H1 (cell line): Measurements from ENCODE around the gene TBC1D7. TPM values are rescaled to one million over a fixed set of nuclear protein-coding genes. Genes with fewer than 3 reads are reported as not detected.

Experiments
- CTCF ChIA-PET: fragments of 300-600 bp; sonication (Branson Sonifier 250); formaldehyde crosslinking; loops from one replicate; lab custom pipeline; 2021; ENCODE audit not compliant: partially characterized antibody; lab: Charles Lee
- POLR2A ChIA-PET: fragments of 300-600 bp; sonication (Branson Sonifier 250); formaldehyde crosslinking; loops from one replicate; lab custom pipeline; 2021; ENCODE audit warnings: inconsistent platforms; ENCODE audit not compliant: partially characterized antibody; lab: Charles Lee
- DNase-seq, 2 experiments: peaks; one replicate each; pipeline versions ENCODE4 v3.0.0 to v3.0.0-alpha.2; 2010 to 2022; ENCODE audit warnings: low spot score in 2 of 2, low read depth in 1 of 2, mixed read lengths in 1 of 2
- FAIRE-seq: peaks from 2 replicates; lab custom pipeline; 2011; peaks lifted over from hg19 to GRCh38; lab: Jason Lieb, UNC
- H2AFZ ChIP-seq: 2 replicates; pipeline ENCODE4 v1.8.1; 2012; ENCODE audit warnings: low read length, inconsistent platforms
- H2AK5ac ChIP-seq: 2 replicates; pipeline ENCODE4 v1.6.1; 2013; ENCODE audit warnings: low read depth, low read length
- H2BK120ac ChIP-seq: replicated peaks from 2 replicates; pipeline ENCODE3; 2013; ENCODE audit warnings: low read depth, low read length, inconsistent platforms
- H2BK12ac ChIP-seq: 2 replicates; pipeline ENCODE4 v1.6.1; 2013; ENCODE audit warnings: low read depth, low read length
- H2BK15ac ChIP-seq: 2 replicates; pipeline ENCODE4 v1.6.1; 2013; ENCODE audit warnings: low read length
- H2BK20ac ChIP-seq: 2 replicates; pipeline ENCODE4 v1.6.1; 2013; ENCODE audit warnings: low read length
- H2BK5ac ChIP-seq: 2 replicates; pipeline ENCODE4 v1.6.1; 2013; ENCODE audit warnings: low read depth, low read length
- H3K14ac ChIP-seq: 2 replicates; pipeline ENCODE4 v1.6.1; 2013; ENCODE audit warnings: inconsistent platforms; ENCODE audit not compliant: insufficient read length
- H3K18ac ChIP-seq: 2 replicates; pipeline ENCODE4 v1.6.1; 2013; ENCODE audit warnings: low read length; ENCODE audit errors: extremely low read depth
- H3K23ac ChIP-seq: 2 replicates; pipeline ENCODE4 v1.6.1; 2013; ENCODE audit warnings: inconsistent platforms; ENCODE audit not compliant: insufficient read length
- H3K23me2 ChIP-seq: 2 replicates; pipeline ENCODE4 v1.6.1; 2013; ENCODE audit warnings: low read depth, low read length
- H3K27ac ChIP-seq: 2 replicates; pipeline ENCODE4 v1.6.1; 2011; ENCODE audit warnings: low read depth, low read length, inconsistent platforms
- H3K27me3 ChIP-seq, 4 experiments: replicated peaks in 1 of 4; 1 replicate in 1 of 4; 2 replicates in 3 of 4; pipeline versions ENCODE4 v1.6.1 to v1.8.1; 2011 to 2013; ENCODE audit warnings: low read length in 3 of 4, mild to moderate bottlenecking in 3 of 4, inconsistent platforms in 2 of 4, mixed read lengths in 2 of 4, moderate library complexity in 1 of 4; ENCODE audit not compliant: control insufficient read depth in 3 of 4, insufficient read depth in 3 of 4; ENCODE audit errors: extremely low read depth in 1 of 4
- H3K36me3 ChIP-seq, 4 experiments: 2 replicates each; pipeline versions ENCODE4 v1.6.1 to v1.8.1; 2011 to 2013; ENCODE audit warnings: mild to moderate bottlenecking in 4 of 4, low read length in 3 of 4, moderate library complexity in 2 of 4, control low read depth in 1 of 4, inconsistent platforms in 1 of 4; ENCODE audit not compliant: insufficient read depth in 4 of 4, control insufficient read depth in 2 of 4
- H3K4ac ChIP-seq: replicated peaks from 2 replicates; pipeline ENCODE3; 2013; ENCODE audit warnings: low read length, low read depth, mixed read lengths, inconsistent platforms; ENCODE audit not compliant: insufficient read length
- H3K4me1 ChIP-seq, 4 experiments: replicated peaks in 1 of 4; 1 replicate in 1 of 4; 2 replicates in 3 of 4; pipeline versions ENCODE4 v1.6.1 to v1.8.1; 2011 to 2013; ENCODE audit warnings: low read length in 3 of 4, inconsistent platforms in 2 of 4, mixed read lengths in 1 of 4; ENCODE audit not compliant: insufficient read depth in 4 of 4, control insufficient read depth in 3 of 4
- H3K4me2 ChIP-seq, 2 experiments: 2 replicates each; pipeline versions ENCODE4 v1.6.1 to v1.8.1; 2011 to 2013; ENCODE audit warnings: low read depth in 2 of 2, low read length in 2 of 2, control low read depth in 1 of 2, inconsistent platforms in 1 of 2, mild to moderate bottlenecking in 1 of 2; ENCODE audit not compliant: insufficient read depth in 1 of 2
- H3K4me3 ChIP-seq, 4 experiments: fragments of 200-600, 300-600 bp in 1 of 4; sonication (generic), shearing (Covaris generic), sonication (Bioruptor Twin) in 1 of 4; 2 replicates each; pipeline versions ENCODE4 v1.5.1 to v1.8.1; 2011 to 2016; ENCODE audit warnings: low read length in 4 of 4, low read depth in 3 of 4, control low read depth in 2 of 4, inconsistent platforms in 2 of 4, mild to moderate bottlenecking in 2 of 4, mixed read lengths in 1 of 4, moderate library complexity in 1 of 4; ENCODE audit not compliant: insufficient read depth in 2 of 4; ENCODE audit errors: extremely low read depth in 1 of 4
- H3K56ac ChIP-seq: replicated peaks from 2 replicates; pipeline ENCODE3; 2013; ENCODE audit warnings: low read depth, mild to moderate bottlenecking, mixed read lengths, low read length, inconsistent platforms; ENCODE audit not compliant: insufficient read length
- H3K79me1 ChIP-seq: 2 replicates; pipeline ENCODE4 v1.6.1; 2013; ENCODE audit warnings: low read depth, low read length, control low read depth
- H3K79me2 ChIP-seq, 2 experiments: 2 replicates each; pipeline versions ENCODE4 v1.6.1 to v1.8.1; 2012 to 2013; ENCODE audit warnings: low read length in 2 of 2, mild to moderate bottlenecking in 2 of 2, inconsistent platforms in 1 of 2; ENCODE audit not compliant: insufficient read depth in 2 of 2, control insufficient read depth in 1 of 2
- H3K9ac ChIP-seq, 4 experiments: replicated peaks in 1 of 4; 1 replicate in 1 of 4; 2 replicates in 3 of 4; pipeline versions ENCODE4 v1.6.1 to v1.8.1; 2011 to 2013; ENCODE audit warnings: low read depth in 3 of 4, low read length in 3 of 4, control low read depth in 2 of 4, mild to moderate bottlenecking in 2 of 4, moderate library complexity in 2 of 4, inconsistent platforms in 1 of 4; ENCODE audit errors: extremely low read depth in 1 of 4
- H3K9me3 ChIP-seq, 2 experiments: 2 replicates each; pipeline versions ENCODE4 v1.6.1 to v1.8.1; 2012 to 2013; ENCODE audit warnings: mild to moderate bottlenecking in 2 of 2, moderate library complexity in 2 of 2, control low read depth in 1 of 2, inconsistent platforms in 1 of 2, low read depth in 1 of 2, low read length in 1 of 2, mixed read lengths in 1 of 2; ENCODE audit not compliant: insufficient read depth in 2 of 2
- H4K20me1 ChIP-seq, 2 experiments: replicated peaks in 1 of 2; 2 replicates each; pipeline versions ENCODE3 to v1.8.1; 2011 to 2013; ENCODE audit warnings: inconsistent platforms in 2 of 2, low read length in 2 of 2, mild to moderate bottlenecking in 1 of 2; ENCODE audit not compliant: insufficient read depth in 2 of 2, control insufficient read depth in 1 of 2
- H4K5ac ChIP-seq: 2 replicates; pipeline ENCODE4 v1.6.1; 2013; ENCODE audit warnings: low read length, low read depth, mixed read lengths, inconsistent platforms; ENCODE audit not compliant: insufficient read length
- H4K8ac ChIP-seq: 2 replicates; pipeline ENCODE4 v1.8.0; 2013; ENCODE audit warnings: mild to moderate bottlenecking, moderate library complexity, low read length, inconsistent platforms; ENCODE audit not compliant: insufficient read depth; ENCODE audit errors: extremely low read depth
- H4K91ac ChIP-seq: replicated peaks from 2 replicates; pipeline ENCODE3; 2013; ENCODE audit warnings: low read length, mixed read lengths, inconsistent platforms; ENCODE audit not compliant: insufficient read length
- CTBP2 ChIP-seq: IDR thresholded peaks from 2 replicates; pipeline ENCODE4 v1.7.0; 2011; ENCODE audit warnings: borderline replicate concordance, mild to moderate bottlenecking, moderate library complexity, mixed read lengths, low read length; ENCODE audit not compliant: insufficient read depth, insufficient read length
- EP300 ChIP-seq, 2 experiments: IDR thresholded peaks; 1 replicate in 1 of 2; 2 replicates in 1 of 2; pipeline ENCODE4 v1.6.1; 2011 to 2012; ENCODE audit warnings: low read depth in 2 of 2, low read length in 2 of 2, mild to moderate bottlenecking in 2 of 2, borderline replicate concordance in 1 of 2, inconsistent platforms in 1 of 2, moderate library complexity in 1 of 2
- MAFK ChIP-seq: IDR thresholded peaks from 2 replicates; pipeline ENCODE4 v1.6.1; 2012; ENCODE audit warnings: low read depth, mild to moderate bottlenecking, improper control_type of control experiment, low read length
- NANOG ChIP-seq: IDR thresholded peaks from 2 replicates; pipeline ENCODE4 v1.6.1; 2011; ENCODE audit warnings: low read length, low read depth, mild to moderate bottlenecking, inconsistent platforms; ENCODE audit not compliant: insufficient read depth, poor library complexity, severe bottlenecking
- PHF8 ChIP-seq: fragments of 200-600 bp; sonication (generic); conservative IDR thresholded peaks from 2 replicates; pipeline ENCODE4 v1.7.1; 2012; ENCODE audit warnings: low read depth, mild to moderate bottlenecking, inconsistent platforms, low read length, moderate library complexity
- RBBP5 ChIP-seq: IDR thresholded peaks from 2 replicates; pipeline ENCODE4 v1.7.1; 2012; ENCODE audit warnings: low read depth, mild to moderate bottlenecking, inconsistent platforms, low read length, moderate library complexity, borderline replicate concordance
- RNF2 ChIP-seq: fragments of 200-900, 300-1000 bp; sonication (generic); IDR thresholded peaks from 2 replicates; pipeline ENCODE4 v1.7.1; 2016; ENCODE audit warnings: borderline replicate concordance, low read depth, mild to moderate bottlenecking, antibody characterized with exemption, low read length; ENCODE audit not compliant: poor library complexity, severe bottlenecking; ENCODE audit errors: missing control alignments
- RXRA ChIP-seq: IDR thresholded peaks from 2 replicates; pipeline ENCODE4 v1.6.1; 2011; ENCODE audit warnings: low read depth, mild to moderate bottlenecking, low read length, moderate library complexity; ENCODE audit not compliant: insufficient read depth
- SRF ChIP-seq: IDR thresholded peaks from 2 replicates; pipeline ENCODE4 v1.6.1; 2011; ENCODE audit warnings: mild to moderate bottlenecking, low read depth, low read length, moderate library complexity
- WGBS, 2 experiments: shearing (Covaris generic) in 1 of 2; methylation state at CpG; one replicate each; pipeline versions ENCODE4 v1.1.6 to v1.1.7; 2013 to 2015; ENCODE audit warnings: low lambda C conversion rate in 2 of 2, mixed read lengths in 2 of 2, inconsistent platforms in 1 of 2, low coverage in 1 of 2, missing lambda C conversion rate in 1 of 2; ENCODE audit not compliant: insufficient replicate concordance in 2 of 2, insufficient coverage in 1 of 2, insufficient read length in 1 of 2; ENCODE audit errors: extremely low coverage in 1 of 2, missing lambda C conversion rate in 1 of 2; 5-methylcytosine and 5-hydroxymethylcytosine counted together
- polyA plus RNA-seq, 7 experiments: library from polyadenylated mRNA; depleted of rRNA in 3 of 7; stranded (reverse) in 5 of 7; unstranded in 2 of 7; fragments of >200 nt in 5 of 7; fragments of 200-250 nt in 2 of 7; gene quantifications; 1 replicate in 5 of 7; 2 replicates in 1 of 7; 4 replicates in 1 of 7; pipeline versions ENCODE4 v1.2.1 to v1.2.3, GENCODE V29; 2011 to 2013; ENCODE audit warnings: missing spikeins in 2 of 7, mixed read lengths in 2 of 7
- total RNA-seq: library from RNA; stranded (reverse); fragmentation: NEBNext Ultra II Directional; extraction: Animal tissue kit (Norgen Biotek cat#: 25700); gene quantifications from 2 replicates; pipeline ENCODE4 v1.2.1, GENCODE V29; 2021
- TF ChIP-seq, protein P1 (sequence below): IDR thresholded peaks from 2 replicates; pipeline ENCODE4 v1.6.1; 2012; ENCODE audit warnings: low read length, inconsistent platforms

Gene TBC1D7
- total and polyA plus RNA-seq, 2 of the 8 experiments (the other 6 are each of a cell fraction or from before 2014, with no cell fraction given) = 46.1 to 55.2 TPM

DNA sequence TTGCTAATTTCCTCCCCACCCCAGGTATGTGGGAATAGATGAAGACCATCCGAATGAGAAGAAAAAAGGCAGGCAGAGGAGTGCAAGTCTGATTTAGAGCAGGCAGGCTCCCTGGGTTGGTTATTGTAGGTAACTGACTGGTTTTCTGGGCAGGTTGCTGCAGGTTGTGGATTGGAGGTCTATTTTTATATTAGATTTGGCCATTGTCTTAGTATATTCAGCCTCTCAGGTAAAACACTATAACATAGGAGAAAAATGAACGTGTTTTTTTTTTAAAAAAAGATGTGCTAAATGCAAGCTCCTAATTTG, 492 bp upstream of the TBC1D7 start:
- H3K36me3 ChIP-seq = peaks cover 0 to 22% (median 16%) of the 10 kb centered on the region in 4 experiments; a peak in 7 of 8 replicates
- no peaks in the 10 kb centered on the region for H4K20me1 ChIP-seq
- H3K4ac ChIP-seq = no peak overlapping the region
- peak overlapping the region; percentile 82 for H3K27ac ChIP-seq
- H3K18ac ChIP-seq = no peak overlapping the region; the same call in 1 of the 2 replicates
- no peak overlapping the region for H2BK12ac ChIP-seq
- no peak overlapping the region for H4K5ac ChIP-seq
- FAIRE-seq = no peak
- no peak overlapping the region for H2BK120ac ChIP-seq
- ChIA-PET POLR2A (interaction anchor here (1.0 to 2.8 kb wide), 7 partner anchors 24 to 307 kb away, joined by 3 to 22 read pairs (median 4); partner anchors contain the start of genes GFOD1, NOL7 and SIRT5), CTCF (interaction anchor here (1.0 to 1.8 kb wide), 3 partner anchors 8 to 417 kb away, joined by 3 to 9 read pairs (median 4); partner anchors contain the start of gene SIRT5)
- H3K4me3 ChIP-seq = peak overlapping the region; percentile 73 to 92 (median 90)
- no peaks in the 10 kb centered on the region for H3K79me1 ChIP-seq
- H2BK20ac ChIP-seq = no peak overlapping the region
- H3K23ac ChIP-seq = no peak overlapping the region
- no peak overlapping the region for H3K14ac ChIP-seq
- peak overlapping the region; percentile 91 for H2AFZ ChIP-seq
- 0% methylated on average over 2 of the region's 2 CpGs; no CpG with 5 or more reads in 1 of the 2 experiments for WGBS, 2 experiments
- DNase-seq = no peak
- no peaks in the 10 kb centered on the region for H3K27me3 ChIP-seq
- H3K4me1 ChIP-seq = no peaks in the 10 kb centered on the region; a peak in 1 of 7 replicates
- H3K56ac ChIP-seq = no peak overlapping the region
- H3K4me2 ChIP-seq = peak overlapping the region; percentile 76 to 89
- H2BK5ac ChIP-seq = peak overlapping the region; percentile 84; the same call in 1 of the 2 replicates
- no peaks in the 10 kb centered on the region for H3K9me3 ChIP-seq
- no peak overlapping the region; the same call in 1 of the 2 replicates for H4K8ac ChIP-seq
- no peak overlapping the region for H2BK15ac ChIP-seq
- H3K79me2 ChIP-seq = peaks cover 0 to 22% of the 10 kb centered on the region in 2 experiments; a peak in 3 of 4 replicates
- peak overlapping the region; percentile 82 to 88 (median 86) for H3K9ac ChIP-seq
- H4K91ac ChIP-seq = no peak overlapping the region
- peaks cover 10% of the 10 kb centered on the region for H3K23me2 ChIP-seq
- H2AK5ac ChIP-seq = no peak overlapping the region
- TF ChIP-seq MAFK (no peak), SRF (no peak), RNF2 (no peak), RXRA (no peak), EP300 (IDR thresholded peaks at IDR 0.05; ENCODE audit: borderline replicate concordance in 1 of 2, low read depth in 2 of 2, low read length in 2 of 2) (no peak), CTBP2 (no peak), PHF8 (no peak), RBBP5 (no peak), NANOG (no peak)
- TF ChIP-seq, protein P1, sequence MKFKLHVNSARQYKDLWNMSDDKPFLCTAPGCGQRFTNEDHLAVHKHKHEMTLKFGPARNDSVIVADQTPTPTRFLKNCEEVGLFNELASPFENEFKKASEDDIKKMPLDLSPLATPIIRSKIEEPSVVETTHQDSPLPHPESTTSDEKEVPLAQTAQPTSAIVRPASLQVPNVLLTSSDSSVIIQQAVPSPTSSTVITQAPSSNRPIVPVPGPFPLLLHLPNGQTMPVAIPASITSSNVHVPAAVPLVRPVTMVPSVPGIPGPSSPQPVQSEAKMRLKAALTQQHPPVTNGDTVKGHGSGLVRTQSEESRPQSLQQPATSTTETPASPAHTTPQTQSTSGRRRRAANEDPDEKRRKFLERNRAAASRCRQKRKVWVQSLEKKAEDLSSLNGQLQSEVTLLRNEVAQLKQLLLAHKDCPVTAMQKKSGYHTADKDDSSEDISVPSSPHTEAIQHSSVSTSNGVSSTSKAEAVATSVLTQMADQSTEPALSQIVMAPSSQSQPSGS = no peak
